ENCODE measurements around the gene BMPR1B.

DNA sequence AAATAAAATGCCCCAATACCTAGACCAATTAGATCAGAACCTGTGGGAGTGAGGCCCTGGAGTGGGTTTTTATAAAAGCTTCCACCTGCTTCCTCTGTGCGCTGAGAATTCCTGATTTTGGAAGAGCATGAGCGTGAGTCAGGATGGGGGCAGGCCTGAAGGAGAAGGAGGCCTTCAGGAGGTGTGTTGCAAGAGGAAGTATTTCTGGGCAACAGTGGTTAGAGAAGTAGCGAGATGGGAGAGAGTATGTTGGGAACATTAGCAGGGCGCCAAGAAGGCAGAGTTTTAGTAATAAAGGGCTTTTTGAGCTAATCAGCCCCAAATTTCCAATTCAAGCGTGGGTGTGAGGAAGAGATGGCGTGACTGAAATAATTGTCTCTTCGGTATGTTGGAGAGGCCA lies 441.2 kb downstream of the BMPR1B start:
- TF ChIP-seq TAF1 (IDR thresholded peaks at IDR 0.05; ENCODE audit: borderline replicate concordance, low read depth, low read length), result no peak
- TF ChIP-seq POLR2A (IDR thresholded peaks at IDR 0.05; ENCODE audit: low read depth, low read length), result no peak
- TF ChIP-seq POLR2AphosphoS5 (IDR thresholded peaks at IDR 0.05; ENCODE audit: low read depth, low read length), result no peak

All from GM12892 (cell line).